GM19438 (cell line): ENCODE data around the gene RPS6KA1.
"Not testable (repeated sequence)": the region's sequence is repeated elsewhere in the genome, so short reads cannot be mapped to it uniquely, and the experiment has no call there.

ENCODE experiments used
- ATAC-seq: cut with Tn5 transposase; IDR thresholded peaks from one replicate; pipeline ENCODE4 v1.9.1; 2021; ENCODE audit warnings: low read depth; ENCODE audit not compliant: unreplicated experiment

Gene RPS6KA1

DNA sequence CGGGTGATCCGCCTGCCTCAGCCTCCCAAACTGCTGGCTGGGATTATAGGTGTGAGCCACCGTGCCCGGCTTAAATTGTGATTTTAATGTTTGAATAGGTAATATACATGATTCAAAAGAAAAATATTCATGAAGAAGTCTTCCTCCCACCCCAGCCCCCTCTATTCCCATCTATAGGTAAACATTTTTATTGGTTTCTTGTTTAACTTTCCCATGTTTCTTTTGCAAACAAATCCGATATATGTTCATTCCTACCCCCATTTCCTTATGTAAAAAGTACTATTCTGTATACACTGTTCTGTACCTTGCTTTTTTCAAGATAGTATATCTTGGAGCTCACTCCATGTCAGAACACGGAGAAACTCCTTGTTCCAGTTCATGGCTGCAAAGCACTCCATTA lies 23.2 kb downstream of the RPS6KA1 start:
- no peak for ATAC-seq

DNA sequence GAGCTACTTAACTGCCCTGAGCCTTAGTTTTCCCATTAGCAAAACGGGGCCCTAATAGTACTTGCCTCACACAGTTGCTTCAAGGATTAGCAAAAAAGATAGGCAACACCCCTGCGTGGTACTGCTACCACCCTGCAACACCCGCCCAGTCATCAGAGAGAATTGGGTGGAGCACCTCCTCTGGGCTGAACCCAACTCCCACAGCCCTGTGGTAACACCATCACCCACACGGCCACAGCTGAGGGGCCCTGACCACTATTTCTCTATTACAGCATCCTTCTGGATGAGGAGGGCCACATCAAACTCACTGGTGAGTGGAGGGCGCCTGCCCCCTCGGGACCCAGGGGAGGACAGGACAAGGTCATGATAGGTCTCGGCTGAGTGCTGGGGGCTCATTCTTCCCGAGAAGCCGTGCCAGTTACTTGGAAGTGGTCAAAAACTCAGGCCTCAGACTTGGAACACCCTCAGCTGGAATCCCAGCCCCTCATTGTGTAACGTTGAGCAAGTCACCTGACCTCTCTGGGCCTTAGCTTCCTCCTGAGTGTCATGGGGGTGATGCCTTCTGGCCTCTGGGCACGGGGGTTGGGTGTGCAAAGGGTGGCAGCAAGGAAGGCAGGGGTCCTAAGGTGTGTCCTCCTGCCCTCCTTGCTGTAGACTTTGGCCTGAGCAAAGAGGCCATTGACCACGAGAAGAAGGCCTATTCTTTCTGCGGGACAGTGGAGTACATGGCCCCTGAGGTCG lies 24.6 kb downstream of the RPS6KA1 start:
- no peak for ATAC-seq

- no peak for ATAC-seq
These were observed 25.2 kb downstream of the RPS6KA1 start for GRCh38 chr1:26554781-26555180.

- ATAC-seq = no peak
These were observed 26.0 kb downstream of the RPS6KA1 start for GRCh38 chr1:26555550-26555981.

DNA sequence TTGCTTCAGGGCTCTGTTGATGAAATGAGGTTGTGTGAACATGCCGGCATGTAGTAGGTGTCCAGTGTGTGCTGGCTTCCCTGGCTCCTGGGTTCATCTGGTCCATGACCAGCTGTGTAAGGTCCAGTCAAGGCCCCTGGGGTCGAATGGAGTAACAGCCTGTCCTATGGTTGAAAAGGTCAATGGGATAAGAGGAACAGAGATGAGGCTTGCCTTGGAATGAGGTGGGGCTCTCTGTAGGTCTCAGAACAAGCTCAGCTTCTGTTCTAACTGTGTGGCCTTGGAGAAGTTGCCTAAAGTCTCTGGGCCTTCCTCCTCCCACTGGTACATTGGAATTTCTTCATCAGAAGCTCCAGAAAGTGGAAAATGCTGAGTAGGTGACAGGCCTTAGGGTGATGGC lies 26.6 kb downstream of the RPS6KA1 start:
- no peak for ATAC-seq

DNA sequence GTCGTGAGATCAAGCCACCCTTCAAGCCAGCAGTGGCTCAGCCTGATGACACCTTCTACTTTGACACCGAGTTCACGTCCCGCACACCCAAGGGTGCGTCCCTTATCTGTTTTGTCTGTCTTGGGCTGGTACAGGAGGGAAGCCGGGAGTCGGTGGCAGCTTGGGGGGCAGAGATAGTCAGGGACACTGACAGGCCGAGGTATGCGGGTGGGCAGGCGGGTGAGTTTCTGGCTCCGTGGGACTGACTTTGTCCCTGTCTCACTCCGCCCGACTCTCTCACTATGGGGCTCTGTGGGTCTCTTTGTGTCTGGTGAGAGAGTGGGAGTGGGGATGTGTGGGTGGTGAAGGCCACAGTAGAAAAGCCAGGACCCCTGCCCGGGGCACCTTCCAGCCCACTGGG lies 27.4 kb downstream of the RPS6KA1 start:
- ATAC-seq = no peak

GRCh38 chr1:26558685-26559048 lies 29.1 kb downstream of the RPS6KA1 start:
- ATAC-seq = no peak

GRCh38 chr1:26560403-26560780 lies 30.8 kb downstream of the RPS6KA1 start:
- ATAC-seq = no peak

DNA sequence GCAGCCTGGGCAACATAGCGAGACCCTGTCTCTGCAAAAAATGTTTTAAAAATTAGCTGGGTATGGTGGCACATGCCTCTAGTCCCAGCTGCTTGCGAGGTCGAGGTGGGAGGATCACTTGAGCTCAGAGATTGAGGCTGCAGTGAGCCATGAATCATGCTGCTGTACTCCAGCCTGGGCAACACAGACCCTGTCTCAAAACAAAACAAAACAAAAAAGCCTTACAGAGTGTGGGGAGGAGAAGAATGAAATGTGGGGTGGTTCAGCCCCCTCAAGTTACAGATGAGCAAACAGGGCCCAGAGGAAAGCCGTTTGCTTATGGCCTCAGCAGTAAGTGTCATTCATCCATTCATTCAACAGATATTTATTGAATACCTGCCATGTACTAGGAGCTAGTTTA lies 40.7 kb downstream of the RPS6KA1 start:
- no peak for ATAC-seq

GRCh38 chr1:26571381-26571780 lies 41.8 kb downstream of the RPS6KA1 start:
- ATAC-seq = no peak

DNA sequence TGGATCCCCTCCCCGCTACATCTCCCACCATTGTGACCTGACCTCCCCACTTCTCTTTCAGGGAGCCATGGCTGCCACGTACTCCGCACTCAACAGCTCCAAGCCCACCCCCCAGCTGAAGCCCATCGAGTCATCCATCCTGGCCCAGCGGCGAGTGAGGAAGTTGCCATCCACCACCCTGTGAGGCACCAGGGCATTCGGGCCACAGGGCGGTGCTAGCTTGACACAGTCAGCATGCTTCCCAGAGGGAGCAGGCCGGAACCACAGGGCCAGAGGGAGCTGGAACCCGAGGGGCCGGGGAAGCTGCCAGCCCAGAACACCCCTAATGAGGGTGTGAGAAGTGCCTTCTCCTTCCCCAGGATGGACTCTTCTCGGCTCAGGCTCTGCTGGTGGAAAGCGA lies 44.5 kb downstream of the RPS6KA1 start:
- ATAC-seq = no peak

GRCh38 chr1:26574719-26575251 lies 45.2 kb downstream of the RPS6KA1 start:
- ATAC-seq = no peak

DNA sequence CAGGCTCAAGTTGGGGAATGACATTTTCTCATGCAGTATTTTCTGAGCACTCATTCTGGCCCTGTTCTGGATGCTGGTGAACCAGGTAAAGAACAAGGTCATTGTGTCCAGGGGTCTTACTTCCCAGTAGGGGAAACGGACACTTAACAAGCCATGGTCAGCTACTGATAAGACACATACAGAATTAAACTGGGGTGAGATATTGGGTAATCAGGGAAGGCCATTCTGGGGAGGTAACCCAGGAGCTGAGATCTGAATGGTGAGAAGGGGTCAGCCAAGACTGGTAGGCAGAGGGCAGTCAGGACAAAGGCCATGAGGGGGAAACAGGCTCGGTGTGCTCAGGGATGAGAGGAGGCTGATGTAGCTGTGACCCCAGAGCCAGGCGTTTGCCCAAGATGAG lies 45.8 kb downstream of the RPS6KA1 start:
- ATAC-seq = no peak

- ATAC-seq = no peak
These were observed 48.6 kb downstream of the RPS6KA1 start for GRCh38 chr1:26578167-26578566.

DNA sequence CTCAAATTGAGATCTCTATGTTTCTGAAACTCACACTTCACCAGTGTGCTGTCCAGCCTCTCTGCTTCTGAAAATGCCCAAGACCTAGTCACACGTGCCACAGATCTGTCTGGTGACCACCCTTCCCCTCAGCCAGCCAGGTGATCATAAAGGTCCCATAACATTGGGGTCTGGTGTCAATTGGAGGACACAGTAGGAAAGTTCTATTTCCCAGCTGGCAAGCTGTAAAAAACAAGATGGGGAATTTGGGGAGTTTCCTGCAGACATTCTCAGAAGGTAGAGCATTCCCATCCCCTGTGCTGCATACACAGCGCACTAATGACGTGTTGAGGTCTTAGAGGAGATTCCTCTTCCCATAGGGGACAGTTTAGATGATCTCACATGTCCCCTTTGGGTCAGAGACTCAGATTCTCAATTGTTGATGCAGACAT lies 50.1 kb downstream of the RPS6KA1 start:
- no peak for ATAC-seq

DNA sequence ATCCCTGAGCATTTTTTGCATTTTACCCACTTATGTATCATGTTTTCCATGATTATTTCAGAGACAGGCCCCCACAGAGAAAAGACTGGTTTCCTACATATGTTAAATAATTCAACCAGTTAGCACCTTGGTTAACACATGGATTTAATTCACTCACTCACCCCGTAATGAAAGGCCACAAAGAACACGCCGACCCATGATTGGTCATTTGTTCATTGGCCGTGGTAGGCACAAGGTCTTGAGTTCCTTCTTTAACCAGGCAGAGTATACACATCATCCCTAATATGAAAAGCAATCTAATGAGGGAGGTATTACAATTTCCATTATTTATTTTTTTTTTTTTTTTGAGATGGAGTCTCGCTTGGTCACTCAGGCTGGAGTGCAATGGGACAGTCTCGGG lies 50.6 kb downstream of the RPS6KA1 start:
- no peak for ATAC-seq

GRCh38 chr1:26581287-26581651 lies 51.7 kb downstream of the RPS6KA1 start:
- no peak for ATAC-seq

GRCh38 chr1:26582053-26582835 lies 52.7 kb downstream of the RPS6KA1 start:
- ATAC-seq = no peak

DNA sequence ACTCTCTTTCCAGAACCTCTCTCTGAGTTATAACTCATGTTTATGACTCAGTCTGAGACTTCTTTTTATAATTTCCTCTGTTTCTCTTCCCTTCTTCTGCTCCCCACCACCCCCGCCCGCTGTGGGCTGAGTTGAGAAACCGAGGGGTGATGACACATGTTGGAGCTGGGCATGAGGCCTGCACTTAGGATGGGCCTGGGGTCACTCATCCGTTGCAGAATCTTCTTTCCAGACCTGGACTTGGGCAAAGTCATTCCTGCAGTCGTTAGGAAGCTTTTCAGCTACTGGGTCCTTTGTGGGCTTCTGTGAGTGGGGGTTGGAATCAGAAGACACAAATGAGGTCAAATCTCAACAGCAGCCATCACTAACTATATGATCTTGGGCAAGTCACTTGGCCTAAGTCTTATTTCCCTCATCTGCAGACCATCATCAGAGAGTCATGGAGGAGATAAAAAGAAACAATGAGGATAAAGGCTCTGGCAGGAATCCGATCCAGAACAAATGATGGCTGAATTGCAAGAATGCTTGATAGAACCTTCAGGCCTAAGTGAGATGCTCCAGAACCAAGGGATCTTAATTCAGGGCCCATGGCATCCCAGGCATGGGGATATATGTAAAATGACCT lies 53.4 kb downstream of the RPS6KA1 start:
- no peak for ATAC-seq

- no peak for ATAC-seq
These were observed 54.3 kb downstream of the RPS6KA1 start for GRCh38 chr1:26583646-26584485.

DNA sequence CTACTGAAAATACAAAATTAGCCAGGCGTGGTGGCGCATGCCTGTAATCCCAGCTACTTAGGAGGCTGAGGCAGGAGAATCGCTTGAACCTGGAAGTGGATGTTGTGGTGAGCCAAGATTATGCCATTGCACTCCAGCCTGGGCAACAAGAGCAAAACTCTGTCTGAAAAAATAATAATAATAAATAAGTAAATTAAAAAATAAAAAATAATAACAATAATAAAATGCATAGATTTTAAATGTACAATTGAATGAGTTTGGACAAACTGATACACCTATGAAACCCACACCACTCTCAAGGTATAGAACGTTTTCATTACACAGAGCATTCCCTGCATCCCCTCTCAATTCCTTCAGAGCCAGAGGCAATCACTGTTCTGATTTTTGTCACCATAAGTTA lies 55.0 kb downstream of the RPS6KA1 start:
- ATAC-seq = not testable (repeated sequence)
